NCI-H187 treated with DMSO at 0.1 percent for 48 hours (cell line): ENCODE data around the gene SORCS1.
"Not testable (repeated sequence)": the region's sequence is repeated elsewhere in the genome, so short reads cannot be mapped to it uniquely, and the experiment has no call there.

Source experiments
- DNase-seq: peaks from one replicate; lab custom pipeline; 2025; lab: John Stamatoyannopoulos, UW

Gene SORCS1

GRCh38 chr10:106947643-106948042, 216.9 kb downstream of the SORCS1 start:
- DNase-seq: no peak

GRCh38 chr10:106942035-106942662, 222.4 kb downstream of the SORCS1 start:
- DNase-seq: no peak

- no peak for DNase-seq
Observed at GRCh38 chr10:106941297-106942034, 223.0 kb downstream of the SORCS1 start.

- no peak for DNase-seq
Observed at GRCh38 chr10:106938513-106938912, 226.0 kb downstream of the SORCS1 start.

- DNase-seq: no peak
Observed at GRCh38 chr10:106935978-106936451, 228.5 kb downstream of the SORCS1 start.

- no peak for DNase-seq
Observed at GRCh38 chr10:106931853-106932249, 232.7 kb downstream of the SORCS1 start.

- DNase-seq: no peak
Observed at GRCh38 chr10:106931159-106931852, 233.2 kb downstream of the SORCS1 start.

- DNase-seq: no peak
Observed at GRCh38 chr10:106930751-106931150, 233.8 kb downstream of the SORCS1 start.

- no peak for DNase-seq
Observed at GRCh38 chr10:106929291-106929895, 235.1 kb downstream of the SORCS1 start.

- not testable (repeated sequence) for DNase-seq
Observed at GRCh38 chr10:106928151-106928550, 236.4 kb downstream of the SORCS1 start.

- no peak for DNase-seq
Observed at GRCh38 chr10:106925191-106925590, 239.3 kb downstream of the SORCS1 start.

- DNase-seq: no peak
Observed at GRCh38 chr10:106920538-106920937, 244.0 kb downstream of the SORCS1 start.

- no peak for DNase-seq
Observed at GRCh38 chr10:106919871-106920282, 244.6 kb downstream of the SORCS1 start.

- no peak for DNase-seq
Observed at GRCh38 chr10:106917452-106918055, 247.0 kb downstream of the SORCS1 start.

- DNase-seq: no peak
Observed at GRCh38 chr10:106914016-106914415, 250.5 kb downstream of the SORCS1 start.

GRCh38 chr10:106913348-106913747, 251.2 kb downstream of the SORCS1 start:
- DNase-seq: no peak

- DNase-seq: no peak
Observed at GRCh38 chr10:106911096-106911495, 253.4 kb downstream of the SORCS1 start.

- no peak for DNase-seq
Observed at GRCh38 chr10:106910666-106911065, 253.8 kb downstream of the SORCS1 start.

GRCh38 chr10:106908225-106908624, 256.3 kb downstream of the SORCS1 start:
- DNase-seq: no peak

- DNase-seq: no peak
Observed at GRCh38 chr10:106904209-106904608, 260.3 kb downstream of the SORCS1 start.

GRCh38 chr10:106903180-106903579, 261.3 kb downstream of the SORCS1 start:
- DNase-seq: no peak

- no peak for DNase-seq
Observed at GRCh38 chr10:106900016-106900652, 264.4 kb downstream of the SORCS1 start.
